Measurements from ENCODE around the gene PLXNA1.

The PLXNA1 gene

DNA sequence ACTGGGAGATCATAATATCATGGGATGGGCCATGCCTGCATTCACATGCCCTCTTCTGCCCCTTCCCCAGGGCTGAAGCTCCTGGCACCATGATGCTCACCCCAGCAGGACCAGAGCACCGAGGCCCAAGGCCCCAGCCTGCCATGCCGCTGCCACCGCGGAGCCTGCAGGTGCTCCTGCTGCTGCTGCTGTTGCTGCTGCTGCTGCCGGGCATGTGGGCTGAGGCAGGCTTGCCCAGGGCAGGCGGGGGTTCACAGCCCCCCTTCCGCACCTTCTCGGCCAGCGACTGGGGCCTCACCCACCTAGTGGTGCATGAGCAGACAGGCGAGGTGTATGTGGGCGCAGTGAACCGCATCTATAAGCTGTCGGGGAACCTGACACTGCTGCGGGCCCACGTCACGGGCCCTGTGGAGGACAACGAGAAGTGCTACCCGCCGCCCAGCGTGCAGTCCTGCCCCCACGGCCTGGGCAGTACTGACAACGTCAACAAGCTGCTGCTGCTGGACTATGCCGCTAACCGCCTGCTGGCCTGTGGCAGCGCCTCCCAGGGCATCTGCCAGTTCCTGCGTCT lies 5.6 kb downstream of the PLXNA1 start:
- DNase-seq, result no peak

DNA sequence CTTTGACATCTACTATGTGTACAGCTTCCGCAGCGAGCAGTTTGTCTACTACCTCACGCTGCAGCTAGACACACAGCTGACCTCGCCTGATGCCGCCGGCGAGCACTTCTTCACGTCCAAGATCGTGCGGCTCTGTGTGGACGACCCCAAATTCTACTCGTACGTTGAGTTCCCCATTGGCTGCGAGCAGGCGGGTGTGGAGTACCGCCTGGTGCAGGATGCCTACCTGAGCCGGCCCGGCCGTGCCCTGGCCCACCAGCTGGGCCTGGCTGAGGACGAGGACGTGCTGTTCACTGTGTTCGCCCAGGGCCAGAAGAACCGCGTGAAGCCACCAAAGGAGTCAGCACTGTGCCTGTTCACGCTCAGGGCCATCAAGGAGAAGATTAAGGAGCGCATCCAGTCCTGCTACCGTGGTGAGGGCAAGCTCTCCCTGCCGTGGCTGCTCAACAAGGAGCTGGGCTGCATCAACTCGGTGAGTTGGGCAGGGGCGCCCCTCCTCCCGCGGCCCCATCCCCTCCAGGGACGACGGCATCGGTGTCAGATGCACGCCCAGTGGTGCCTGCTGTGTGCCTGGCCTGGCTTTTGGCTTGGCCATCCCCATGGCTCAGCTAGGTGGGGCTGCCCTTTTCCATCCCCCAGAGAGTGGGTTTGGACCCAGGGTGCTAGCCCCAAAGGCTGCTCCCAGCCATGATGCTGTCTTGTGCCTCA lies 6.6 kb downstream of the PLXNA1 start:
- no peak for DNase-seq

- no peak for DNase-seq
Observed at GRCh38 chr3:126990024-126990700, 7.2 kb downstream of the PLXNA1 start.

- DNase-seq, result no peak
Observed at GRCh38 chr3:126990890-126991289, 8.0 kb downstream of the PLXNA1 start.

DNA sequence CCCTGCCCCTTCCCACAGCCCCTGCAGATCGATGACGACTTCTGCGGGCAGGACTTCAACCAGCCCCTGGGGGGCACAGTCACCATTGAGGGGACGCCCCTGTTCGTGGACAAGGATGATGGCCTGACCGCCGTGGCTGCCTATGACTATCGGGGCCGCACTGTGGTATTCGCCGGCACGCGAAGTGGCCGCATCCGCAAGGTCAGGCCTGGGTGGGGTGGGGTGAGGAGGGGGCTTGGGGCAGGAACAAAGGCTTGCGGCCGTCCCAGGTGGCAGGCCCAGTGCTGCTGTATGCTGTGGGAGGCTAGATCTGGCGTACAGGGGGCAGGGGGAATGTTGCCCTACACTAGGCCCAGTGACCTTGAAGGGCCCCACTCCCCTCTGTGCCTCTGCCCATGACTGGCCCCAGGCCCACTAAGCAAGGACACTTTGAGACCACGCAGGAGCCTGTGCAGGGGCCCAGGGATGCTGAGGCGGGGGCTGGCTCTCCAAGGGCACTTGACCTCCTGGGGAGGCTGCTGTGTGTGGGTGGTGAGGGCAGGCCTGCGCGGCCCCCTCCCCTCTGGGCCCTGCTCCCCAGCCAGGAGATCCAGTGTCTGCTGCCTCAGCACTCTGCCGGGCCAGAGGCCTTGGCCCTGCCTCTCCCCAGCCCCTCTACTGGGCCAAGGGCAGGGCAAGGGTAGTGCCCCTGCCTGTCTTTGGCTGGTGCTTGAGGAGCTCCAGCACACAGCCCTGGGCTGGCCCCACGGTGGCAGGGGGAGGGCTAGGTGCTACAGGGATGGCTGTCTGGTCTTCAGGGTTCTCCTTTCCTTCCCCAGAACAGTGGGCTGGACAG lies 8.7 kb downstream of the PLXNA1 start:
- DNase-seq, result no peak

GRCh38 chr3:126992216-126992615 lies 9.3 kb downstream of the PLXNA1 start:
- no peak for DNase-seq

DNA sequence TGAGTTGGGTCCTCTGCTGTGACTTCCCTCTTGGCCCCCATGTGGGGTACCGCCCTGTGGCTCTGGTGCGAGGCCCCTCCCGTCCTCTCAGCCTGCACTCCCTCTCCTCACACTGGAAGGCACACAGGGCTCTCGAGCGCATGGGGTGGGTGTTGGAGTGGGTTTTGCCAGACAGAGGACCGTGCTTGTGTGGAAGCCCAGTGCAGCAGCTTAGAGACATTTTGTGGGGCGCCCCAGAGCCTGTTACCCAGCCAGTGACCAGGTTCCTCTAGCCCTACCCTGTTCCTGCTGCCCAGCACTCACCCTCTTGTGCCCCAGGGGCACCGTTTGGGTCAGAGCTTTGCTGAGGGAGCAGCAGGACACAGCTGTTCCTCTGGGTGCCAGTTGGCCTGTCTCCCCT lies 9.9 kb downstream of the PLXNA1 start:
- DNase-seq, result no peak

DNA sequence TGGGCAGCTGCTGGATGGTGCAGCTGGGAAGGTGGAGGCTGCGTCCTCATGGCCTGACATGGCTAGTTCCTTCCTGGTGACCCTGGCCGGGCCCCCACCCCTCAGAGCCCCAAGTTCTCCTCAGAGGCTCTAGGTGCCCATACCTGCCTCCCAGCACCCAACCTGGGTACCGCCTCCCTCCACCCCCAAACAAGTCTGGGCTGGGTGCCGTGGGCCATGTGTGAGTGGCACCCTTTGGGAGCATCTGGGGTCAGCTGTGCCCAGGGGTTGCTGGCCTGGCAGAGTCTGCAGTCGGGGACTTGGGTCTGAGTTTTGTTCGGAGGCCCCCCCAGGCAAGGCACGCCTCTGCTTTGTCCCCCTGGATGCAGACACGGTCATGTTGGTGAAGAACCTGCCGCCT lies 10.5 kb downstream of the PLXNA1 start:
- no peak for DNase-seq

DNA sequence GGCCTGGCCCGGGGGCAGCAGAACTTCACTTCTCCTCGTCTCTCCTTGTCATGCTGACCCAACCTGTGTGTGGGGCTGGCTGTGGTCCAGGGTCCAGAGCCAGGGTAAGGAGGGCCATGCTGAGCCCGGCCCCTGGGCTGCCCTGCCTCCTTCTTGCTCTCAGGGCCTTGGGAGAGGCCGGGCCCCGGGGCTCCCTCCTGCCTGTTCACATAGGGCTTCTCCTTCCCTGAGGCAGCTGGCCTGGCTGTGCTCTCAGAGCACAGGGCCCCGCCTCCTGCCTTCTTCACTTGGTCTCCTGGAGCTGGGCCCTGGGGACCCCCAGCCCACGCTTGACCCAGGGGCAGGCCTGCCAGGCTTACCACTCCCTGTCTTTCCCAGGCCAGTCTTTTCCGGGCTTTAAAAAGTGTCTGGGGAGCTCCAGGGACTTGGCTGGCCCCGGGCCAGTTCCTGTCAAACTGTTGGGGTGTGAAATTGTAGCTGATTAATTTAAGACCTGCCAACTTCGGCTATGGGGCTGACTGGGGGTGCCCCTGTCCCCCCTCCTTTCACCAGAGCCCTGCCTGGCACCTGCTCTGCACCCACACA lies 11.8 kb downstream of the PLXNA1 start:
- no peak for DNase-seq

DNA sequence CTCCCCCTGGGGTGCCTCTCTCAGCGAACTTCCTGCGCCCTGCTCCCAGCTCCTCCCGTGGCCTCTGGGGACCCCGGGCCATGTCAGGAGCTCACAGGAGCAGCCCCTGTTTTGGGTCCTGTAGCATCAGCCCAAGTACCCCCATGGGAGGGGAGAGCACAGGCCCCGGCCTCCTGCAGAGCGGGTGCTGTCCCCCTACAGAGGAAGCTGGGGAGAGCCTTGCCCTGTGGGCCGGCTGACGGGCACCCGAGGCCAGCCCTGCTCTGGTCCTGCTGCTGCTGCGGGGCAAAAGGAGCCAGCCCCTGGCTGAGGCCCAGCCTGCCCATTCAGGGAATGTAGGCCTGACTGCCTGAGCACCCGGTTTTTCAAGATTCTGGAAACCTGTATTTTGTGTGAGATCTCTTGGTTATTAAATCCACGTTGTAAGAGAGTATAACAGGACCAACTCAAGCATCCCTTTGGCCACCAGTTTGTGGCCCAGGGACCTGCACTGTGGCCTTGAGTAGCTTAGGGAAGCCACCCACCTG lies 12.4 kb downstream of the PLXNA1 start:
- no peak for DNase-seq

- DNase-seq, result no peak
Observed at GRCh38 chr3:126995926-126996512, 13.1 kb downstream of the PLXNA1 start.

DNA sequence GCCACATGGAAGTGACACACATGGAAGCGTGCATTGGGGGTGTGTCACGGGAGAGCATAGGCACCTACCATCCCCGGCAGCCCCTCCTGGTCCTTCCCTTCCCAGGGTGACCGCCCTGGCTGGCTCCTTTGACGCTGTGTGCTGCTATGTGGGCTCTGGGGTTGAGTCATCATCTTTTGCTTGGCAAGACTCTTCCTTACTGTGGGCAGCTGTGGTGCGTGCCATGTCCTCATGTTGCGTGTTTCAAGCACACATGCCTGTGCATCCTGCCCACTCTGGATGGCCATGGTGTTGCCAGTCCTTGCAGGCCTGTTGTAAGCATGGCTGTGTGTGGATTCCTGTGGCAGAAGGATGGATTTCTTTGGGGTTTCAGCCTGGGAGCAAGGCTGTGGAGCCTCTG lies 14.0 kb downstream of the PLXNA1 start:
- no peak for DNase-seq

DNA sequence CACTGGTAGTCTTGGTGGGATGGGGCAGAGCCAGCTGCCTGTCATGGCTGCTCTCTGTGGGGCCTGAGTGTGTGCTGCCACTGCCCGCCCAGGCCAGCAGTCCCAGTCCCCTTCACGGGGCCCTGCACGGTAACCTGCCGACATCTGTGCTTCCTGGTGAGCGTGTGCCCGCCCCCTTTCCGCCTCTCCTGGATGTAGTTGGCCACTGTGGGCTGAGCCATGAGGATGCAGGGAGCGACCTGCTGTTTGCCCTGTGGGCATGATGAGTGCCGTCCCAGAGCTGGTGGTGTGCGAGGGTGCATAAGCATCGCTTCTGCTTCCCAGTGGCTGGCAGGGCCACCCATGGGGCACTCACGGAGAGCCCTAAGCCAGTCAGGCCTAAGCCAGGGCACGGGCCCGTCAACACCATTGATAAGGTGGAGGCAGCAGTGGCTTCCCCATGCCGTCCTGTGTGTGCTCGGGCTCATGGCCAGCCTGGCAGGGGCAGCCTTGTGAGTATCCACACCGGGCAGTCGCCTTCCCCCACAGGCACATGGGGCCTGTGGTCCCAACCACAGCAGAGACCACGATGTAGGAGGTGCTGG lies 14.6 kb downstream of the PLXNA1 start:
- DNase-seq, result no peak

GRCh38 chr3:126998320-126998719 lies 15.4 kb downstream of the PLXNA1 start:
- no peak for DNase-seq

- no peak for DNase-seq
Observed at GRCh38 chr3:126998728-126999127, 15.8 kb downstream of the PLXNA1 start.

- no peak for DNase-seq
Observed at GRCh38 chr3:126999383-126999782, 16.5 kb downstream of the PLXNA1 start.

GRCh38 chr3:127000119-127000518 lies 17.2 kb downstream of the PLXNA1 start:
- DNase-seq, result no peak

- no peak for DNase-seq
Observed at GRCh38 chr3:127000761-127001160, 17.8 kb downstream of the PLXNA1 start.

GRCh38 chr3:127001486-127002194 lies 18.7 kb downstream of the PLXNA1 start:
- DNase-seq, result no peak

DNA sequence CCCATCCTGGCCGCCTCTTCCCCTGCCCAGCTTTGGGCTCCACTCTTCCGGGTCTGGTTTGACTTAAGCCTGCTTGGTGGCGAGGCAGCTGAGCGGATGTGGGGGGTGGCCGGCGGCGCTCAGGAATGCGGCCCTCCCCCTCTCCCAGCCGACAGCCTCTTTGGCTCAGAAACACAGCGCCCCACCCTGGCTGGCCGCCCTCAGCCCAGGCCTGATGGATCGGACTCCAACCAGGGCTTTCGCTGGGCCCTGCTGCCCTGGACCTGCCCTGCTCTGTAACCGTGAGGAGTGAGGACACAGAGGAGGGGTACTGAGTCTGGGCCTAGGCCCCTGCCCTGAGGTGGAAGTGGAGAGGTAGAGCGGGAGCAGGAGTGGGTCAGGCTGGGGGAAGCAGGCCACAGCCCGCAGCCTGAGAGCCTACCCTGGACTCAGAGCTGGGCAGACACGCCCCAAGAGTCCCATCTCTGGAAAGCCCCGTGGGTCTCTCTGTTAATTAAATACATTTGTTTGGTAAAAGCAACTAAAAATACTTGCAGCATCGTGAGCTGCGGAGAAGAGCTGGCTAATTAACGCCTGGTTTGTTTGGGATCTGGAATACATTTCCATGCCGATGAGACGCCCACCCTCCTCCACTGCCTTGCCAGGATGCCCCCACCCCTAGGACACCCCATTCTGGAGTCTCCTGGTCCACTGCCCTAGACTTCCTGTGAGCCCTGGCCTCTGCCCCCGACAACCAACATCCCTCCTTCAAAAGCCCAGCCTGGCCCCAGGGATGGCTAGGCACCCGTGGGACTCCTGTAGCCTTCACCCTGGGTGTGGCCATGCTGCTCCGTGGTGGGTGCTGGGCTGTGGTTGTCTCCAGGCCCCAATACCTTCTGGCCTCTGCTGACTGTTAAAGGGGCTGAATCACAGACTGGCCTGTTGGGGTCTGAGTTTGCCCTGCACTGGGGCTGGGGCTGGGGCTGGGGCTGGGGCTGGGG lies 19.6 kb downstream of the PLXNA1 start:
- no peak for DNase-seq
